ENCODE results near the gene CLMP.

CLMP gene

GRCh38 chr11:123151796-123152195 lies 43.3 kb downstream of the CLMP start:
- DNase-seq (ENCODE audit: low read depth): no peak
- no peak for TF ChIP-seq CTCF (IDR thresholded peaks at IDR 0.05; ENCODE audit: insufficient read depth, low read depth, low read length, missing control alignments)
- no peak overlapping the region for H3K4me3 ChIP-seq (ENCODE audit: low read length)

GRCh38 chr11:123151366-123151765 lies 43.7 kb downstream of the CLMP start:
- H3K4me3 ChIP-seq (ENCODE audit: low read length): no peak overlapping the region
- DNase-seq (ENCODE audit: low read depth): no peak
- TF ChIP-seq CTCF (IDR thresholded peaks at IDR 0.05; ENCODE audit: insufficient read depth, low read depth, low read length, missing control alignments): no peak

GRCh38 chr11:123150882-123151281 lies 44.2 kb downstream of the CLMP start:
- TF ChIP-seq CTCF (IDR thresholded peaks at IDR 0.05; ENCODE audit: insufficient read depth, low read depth, low read length, missing control alignments): no peak
- DNase-seq (ENCODE audit: low read depth): no peak
- no peak overlapping the region for H3K4me3 ChIP-seq (ENCODE audit: low read length)

GRCh38 chr11:123148965-123149364 lies 46.1 kb downstream of the CLMP start:
- DNase-seq (ENCODE audit: low read depth): no peak
- no peak for TF ChIP-seq CTCF (IDR thresholded peaks at IDR 0.05; ENCODE audit: insufficient read depth, low read depth, low read length, missing control alignments)
- no peak overlapping the region for H3K4me3 ChIP-seq (ENCODE audit: low read length)

GRCh38 chr11:123145661-123146060 lies 49.4 kb downstream of the CLMP start:
- no peak overlapping the region for H3K4me3 ChIP-seq (ENCODE audit: low read length)
- no peak for TF ChIP-seq CTCF (IDR thresholded peaks at IDR 0.05; ENCODE audit: insufficient read depth, low read depth, low read length, missing control alignments)
- DNase-seq (ENCODE audit: low read depth): no peak

GRCh38 chr11:123145220-123145619 lies 49.8 kb downstream of the CLMP start:
- no peak for TF ChIP-seq CTCF (IDR thresholded peaks at IDR 0.05; ENCODE audit: insufficient read depth, low read depth, low read length, missing control alignments)
- DNase-seq (ENCODE audit: low read depth): peak; percentile 85
- no peak overlapping the region for H3K4me3 ChIP-seq (ENCODE audit: low read length)

GRCh38 chr11:123144707-123145106 lies 50.3 kb downstream of the CLMP start:
- H3K4me3 ChIP-seq (ENCODE audit: low read length): no peak overlapping the region
- DNase-seq (ENCODE audit: low read depth): peak; percentile 43
- TF ChIP-seq CTCF (IDR thresholded peaks at IDR 0.05; ENCODE audit: insufficient read depth, low read depth, low read length, missing control alignments): no peak

Measured in epithelial cell of esophagus (primary cell).